HL-60 (cell line): ENCODE data around the gene SLC6A11.

Source experiments
- DNase-seq, 2 experiments: peaks; one replicate each; pipeline ENCODE4 v3.0.0-alpha.2; 2010 to 2020; ENCODE audit warnings: low read depth in 1 of 2, low spot score in 1 of 2
- H3K27ac ChIP-seq: fragments of 250-450 bp; sonication (Bioruptor Pico); replicated peaks from 2 replicates; pipeline ENCODE4 v1.5.1; 2020; ENCODE audit warnings: mild to moderate bottlenecking, moderate library complexity
- H3K27me3 ChIP-seq: fragments of 250-450 bp; sonication (Bioruptor Pico); 2 replicates; pipeline ENCODE4 v1.5.1; 2021; ENCODE audit warnings: mild to moderate bottlenecking, moderate library complexity; ENCODE audit not compliant: insufficient read depth, poor library complexity, severe bottlenecking
- H3K4me3 ChIP-seq: replicated peaks from 2 replicates; pipeline ENCODE4 v1.5.1; 2011; ENCODE audit warnings: mild to moderate bottlenecking, control low read depth, low read length; ENCODE audit not compliant: insufficient read depth
- CTCF ChIP-seq: IDR thresholded peaks from one replicate; pipeline ENCODE4 v1.5.1; 2011; ENCODE audit warnings: low read length, control low read depth, inconsistent platforms; ENCODE audit not compliant: insufficient read depth
- GABPA ChIP-seq: IDR thresholded peaks from 2 replicates; pipeline ENCODE4 v1.6.1; 2012; ENCODE audit warnings: low read depth
- POLR2AphosphoS5 ChIP-seq: IDR thresholded peaks from 2 replicates; pipeline ENCODE4 v1.6.1; 2012; ENCODE audit warnings: low read depth
- REST ChIP-seq: IDR thresholded peaks from 2 replicates; pipeline ENCODE4 v1.6.1; 2012; ENCODE audit warnings: low read depth; ENCODE audit not compliant: insufficient replicate concordance
- SPI1 ChIP-seq: IDR thresholded peaks from 2 replicates; pipeline ENCODE4 v1.6.1; 2012; ENCODE audit warnings: low read depth, mild to moderate bottlenecking, borderline replicate concordance

Gene SLC6A11

GRCh38 chr3:10927551-10927950, 111.5 kb downstream of the SLC6A11 start:
- no peak for DNase-seq
- Histone ChIP-seq H3K27me3 (no peaks in the 10 kb centered on the region), H3K4me3 (no peak overlapping the region), H3K27ac (no peak overlapping the region)
- no peak for TF ChIP-seq REST
- no peak for TF ChIP-seq GABPA
- no peak for TF ChIP-seq SPI1
- no peak for TF ChIP-seq CTCF
- no peak for TF ChIP-seq POLR2AphosphoS5

GRCh38 chr3:10928407-10928960, 112.5 kb downstream of the SLC6A11 start:
- Histone ChIP-seq H3K27ac (no peak overlapping the region), H3K4me3 (no peak overlapping the region), H3K27me3 (no peaks in the 10 kb centered on the region)
- no peak for TF ChIP-seq SPI1
- no peak for TF ChIP-seq CTCF
- TF ChIP-seq POLR2AphosphoS5 = no peak
- TF ChIP-seq GABPA = no peak
- no peak for TF ChIP-seq REST
- no peak for DNase-seq

- Histone ChIP-seq H3K27ac (no peak overlapping the region), H3K27me3 (no peaks in the 10 kb centered on the region), H3K4me3 (no peak overlapping the region)
- no peak for DNase-seq
- no peak for TF ChIP-seq SPI1
- no peak for TF ChIP-seq GABPA
- TF ChIP-seq REST = no peak
- TF ChIP-seq POLR2AphosphoS5 = no peak
- no peak for TF ChIP-seq CTCF
These were observed 113.0 kb downstream of the SLC6A11 start for GRCh38 chr3:10928961-10929471.
